BE2C (cell line): ENCODE measurements around the gene ATP10B.

Experiments
- DNase-seq: peaks from one replicate; pipeline ENCODE4 v3.0.0-alpha.2; 2020
- H3K27me3 ChIP-seq: fragments of 250-450 bp; sonication (Bioruptor Pico); 2 replicates; pipeline ENCODE4 v1.5.1; 2020; ENCODE audit warnings: mild to moderate bottlenecking
- H3K36me3 ChIP-seq: fragments of 250-450 bp; sonication (Bioruptor Pico); 2 replicates; pipeline ENCODE4 v1.5.1; 2020; ENCODE audit warnings: mild to moderate bottlenecking
- H3K4me1 ChIP-seq: fragments of 250-450 bp; sonication (Bioruptor Pico); 2 replicates; pipeline ENCODE4 v1.5.1; 2020
- H3K4me3 ChIP-seq: 2 replicates; pipeline ENCODE4 v1.5.1; 2011; ENCODE audit warnings: low read depth, low read length
- H3K9me3 ChIP-seq: fragments of 250-450 bp; sonication (Bioruptor Pico); 2 replicates; pipeline ENCODE4 v1.5.1; 2020
- CTCF ChIP-seq: IDR thresholded peaks from 2 replicates; pipeline ENCODE4 v1.5.1; 2012; ENCODE audit warnings: mild to moderate bottlenecking, low read depth, low read length

The ATP10B gene

GRCh38 chr5:160750938-160751657, 100.9 kb downstream of the ATP10B start:
- no peak for TF ChIP-seq CTCF
- H3K4me3 ChIP-seq = no peak overlapping the region
- no peak for DNase-seq
- no peaks in the 10 kb centered on the region for H3K27me3 ChIP-seq
- no peaks in the 10 kb centered on the region for H3K4me1 ChIP-seq
- no peaks in the 10 kb centered on the region for H3K36me3 ChIP-seq
- H3K9me3 ChIP-seq = no peaks in the 10 kb centered on the region

- Histone ChIP-seq H3K4me1 (no peaks in the 10 kb centered on the region), H3K9me3 (no peaks in the 10 kb centered on the region), H3K27me3 (no peaks in the 10 kb centered on the region), H3K4me3 (no peak overlapping the region), H3K36me3 (no peaks in the 10 kb centered on the region)
- no peak for TF ChIP-seq CTCF
- no peak for DNase-seq
Measured at GRCh38 chr5:160749682-160750081, 102.3 kb downstream of the ATP10B start.

GRCh38 chr5:160749026-160749425, 103.0 kb downstream of the ATP10B start:
- H3K4me3 ChIP-seq = no peak overlapping the region
- no peaks in the 10 kb centered on the region for H3K27me3 ChIP-seq
- no peaks in the 10 kb centered on the region for H3K4me1 ChIP-seq
- no peak for DNase-seq
- no peak for TF ChIP-seq CTCF
- H3K9me3 ChIP-seq = no peaks in the 10 kb centered on the region
- H3K36me3 ChIP-seq = no peaks in the 10 kb centered on the region

- H3K9me3 ChIP-seq = no peaks in the 10 kb centered on the region
- no peaks in the 10 kb centered on the region for H3K27me3 ChIP-seq
- H3K36me3 ChIP-seq = no peaks in the 10 kb centered on the region
- TF ChIP-seq CTCF = no peak
- no peaks in the 10 kb centered on the region for H3K4me1 ChIP-seq
- no peak overlapping the region for H3K4me3 ChIP-seq
- no peak for DNase-seq
Measured at GRCh38 chr5:160747987-160748386, 104.0 kb downstream of the ATP10B start.

- TF ChIP-seq CTCF = no peak
- no peaks in the 10 kb centered on the region for H3K27me3 ChIP-seq
- no peaks in the 10 kb centered on the region for H3K4me1 ChIP-seq
- no peak for DNase-seq
- H3K9me3 ChIP-seq = no peaks in the 10 kb centered on the region
- no peak overlapping the region for H3K4me3 ChIP-seq
- no peaks in the 10 kb centered on the region for H3K36me3 ChIP-seq
Measured at GRCh38 chr5:160747559-160747958, 104.5 kb downstream of the ATP10B start.

- H3K27me3 ChIP-seq = no peaks in the 10 kb centered on the region; the same call in 1 of the 2 replicates
- no peaks in the 10 kb centered on the region for H3K9me3 ChIP-seq
- H3K36me3 ChIP-seq = no peaks in the 10 kb centered on the region
- H3K4me1 ChIP-seq = no peaks in the 10 kb centered on the region
- DNase-seq = no peak
- H3K4me3 ChIP-seq = no peak overlapping the region
- TF ChIP-seq CTCF = no peak
Measured at GRCh38 chr5:160744268-160745101, 107.5 kb downstream of the ATP10B start.
